SK-N-SH (cell line): ENCODE measurements around the gene ARHGAP8. TPM values are rescaled to one million over a fixed set of nuclear protein-coding genes. Genes with fewer than 3 reads are reported as not detected.

ENCODE experiments used
- CTCF ChIA-PET: fragments of 300-600, 350-600 bp; formaldehyde crosslinking; extraction: SDS; loops from one replicate; lab custom pipeline; 2021; lab: Yijun Ruan, JAX
- POLR2A ChIA-PET: fragments of 350-600 bp; sonication (Branson Sonifier 250); formaldehyde crosslinking; extraction: SDS; loops from one replicate; lab custom pipeline; 2020; ENCODE audit warnings: antibody characterized with exemption, inconsistent platforms; lab: Yijun Ruan, JAX
- DNase-seq: peaks from one replicate; pipeline ENCODE4 v3.0.0; 2012
- H2AFZ ChIP-seq: fragments of 200-600 bp; sonication (generic); 2 replicates; pipeline ENCODE4 v1.8.1; 2016; ENCODE audit warnings: antibody characterized with exemption, mild to moderate bottlenecking, low read depth
- H3F3A ChIP-seq: fragments of 200-600 bp; sonication (generic); replicated peaks from 2 replicates; pipeline ENCODE3; 2016; ENCODE audit warnings: antibody characterized with exemption, mild to moderate bottlenecking; ENCODE audit not compliant: insufficient read depth
- H3K27ac ChIP-seq, 2 experiments: fragments of 200-500 bp in 1 of 2; fragments of 200-600 bp in 1 of 2; sonication (Bioruptor generic) in 1 of 2; sonication (generic), shearing (Covaris generic) in 1 of 2; 2 replicates each; pipeline versions ENCODE4 v1.5.1 to v1.6.1; 2014 to 2016; ENCODE audit warnings: low read depth in 2 of 2, inconsistent platforms in 1 of 2, low read length in 1 of 2, mild to moderate bottlenecking in 1 of 2, mixed read lengths in 1 of 2
- H3K27me3 ChIP-seq: fragments of 200-600 bp; sonication (generic), shearing (Covaris generic); 2 replicates; pipeline ENCODE4 v1.6.1; 2016; ENCODE audit warnings: mixed run types; ENCODE audit not compliant: insufficient read depth
- H3K36me3 ChIP-seq, 2 experiments: fragments of 200-500 bp in 1 of 2; fragments of 200-600 bp in 1 of 2; sonication (Bioruptor generic) in 1 of 2; sonication (generic) in 1 of 2; replicated peaks in 1 of 2; 2 replicates each; pipeline versions ENCODE3 to v1.5.1; 2014 to 2016; ENCODE audit warnings: low read length in 1 of 2, mild to moderate bottlenecking in 1 of 2; ENCODE audit not compliant: insufficient read depth in 2 of 2, control insufficient read depth in 1 of 2
- H3K4me1 ChIP-seq, 2 experiments: fragments of 200-500 bp in 1 of 2; fragments of 200-600 bp in 1 of 2; sonication (Bioruptor generic) in 1 of 2; sonication (generic), shearing (Covaris generic) in 1 of 2; 2 replicates each; pipeline versions ENCODE4 v1.5.1 to v1.6.1; 2014 to 2016; ENCODE audit warnings: low read depth in 1 of 2, low read length in 1 of 2, mixed run types in 1 of 2; ENCODE audit not compliant: insufficient read depth in 2 of 2, control insufficient read depth in 1 of 2
- H3K4me2 ChIP-seq: fragments of 200-600 bp; sonication (generic), shearing (Covaris generic); 2 replicates; pipeline ENCODE4 v1.6.1; 2017; ENCODE audit warnings: mixed run types
- H3K4me3 ChIP-seq, 2 experiments: fragments of 200-500 bp in 1 of 2; fragments of 200-600 bp in 1 of 2; sonication (Bioruptor generic) in 1 of 2; sonication (generic), shearing (Covaris generic) in 1 of 2; 2 replicates each; pipeline versions ENCODE4 v1.5.1 to v1.8.1; 2014 to 2016; ENCODE audit warnings: low read depth in 2 of 2, inconsistent platforms in 1 of 2, low read length in 1 of 2, mild to moderate bottlenecking in 1 of 2, mixed read lengths in 1 of 2, moderate library complexity in 1 of 2
- H3K79me2 ChIP-seq: fragments of 200-600 bp; sonication (generic); 2 replicates; pipeline ENCODE4 v1.8.1; 2017; ENCODE audit warnings: mild to moderate bottlenecking; ENCODE audit not compliant: insufficient read depth
- H3K9ac ChIP-seq: fragments of 200-600 bp; sonication (generic); 2 replicates; pipeline ENCODE4 v1.6.1; 2017; ENCODE audit warnings: mixed run types
- H3K9me2 ChIP-seq: fragments of 200-600 bp; sonication (generic); 2 replicates; pipeline ENCODE4 v1.6.1; 2017; ENCODE audit warnings: mixed run types
- H3K9me3 ChIP-seq: fragments of 200-600 bp; sonication (generic); 2 replicates; pipeline ENCODE4 v1.6.1; 2017; ENCODE audit warnings: mixed run types, mild to moderate bottlenecking, moderate library complexity
- H4K20me1 ChIP-seq: fragments of 200-600 bp; sonication (generic); 2 replicates; pipeline ENCODE4 v1.6.1; 2017; ENCODE audit warnings: mild to moderate bottlenecking, mixed run types; ENCODE audit not compliant: insufficient read depth
- CTCF ChIP-seq: fragments of 200-600 bp; sonication (generic); IDR thresholded peaks from 2 replicates; pipeline ENCODE4 v1.6.1; 2017; ENCODE audit warnings: antibody characterized with exemption, mild to moderate bottlenecking, moderate library complexity
- FOXM1 ChIP-seq: IDR thresholded peaks from 2 replicates; pipeline ENCODE4 v1.4.0; 2012; ENCODE audit warnings: low read depth, mild to moderate bottlenecking
- GABPA ChIP-seq: IDR thresholded peaks from 2 replicates; pipeline ENCODE4 v1.4.0; 2012; ENCODE audit warnings: low read depth, mild to moderate bottlenecking
- NFIC ChIP-seq: IDR thresholded peaks from 2 replicates; pipeline ENCODE4 v1.4.0; 2012; ENCODE audit warnings: borderline replicate concordance
- NRF1 ChIP-seq: IDR thresholded peaks from 2 replicates; pipeline ENCODE4 v1.6.1; 2012; ENCODE audit warnings: low read depth, mild to moderate bottlenecking, low read length
- PBX3 ChIP-seq: IDR thresholded peaks from 2 replicates; pipeline ENCODE4; 2012
- RAD21 ChIP-seq: IDR thresholded peaks from 2 replicates; pipeline ENCODE4 v1.6.1; 2012; ENCODE audit warnings: mild to moderate bottlenecking, low read length
- RCOR1 ChIP-seq: fragments of 150-350 bp; IDR thresholded peaks from 2 replicates; pipeline ENCODE4 v1.6.1; 2017; ENCODE audit warnings: antibody characterized with exemption, low read length
- SMC3 ChIP-seq: IDR thresholded peaks from 2 replicates; pipeline ENCODE4 v1.6.1; 2012; ENCODE audit warnings: low read depth, low read length, improper control_type of control experiment
- TEAD4 ChIP-seq: IDR thresholded peaks from 2 replicates; pipeline ENCODE4 v1.4.0; 2012; ENCODE audit warnings: mild to moderate bottlenecking, borderline replicate concordance; ENCODE audit not compliant: insufficient read depth
- USF1 ChIP-seq: IDR thresholded peaks from 2 replicates; pipeline ENCODE4 v1.4.0; 2012; ENCODE audit warnings: low read depth, borderline replicate concordance
- USF2 ChIP-seq: fragments of 150-350 bp; IDR thresholded peaks from 2 replicates; pipeline ENCODE4 v1.6.1; 2017; ENCODE audit warnings: antibody characterized with exemption, low read length, low read depth, borderline replicate concordance
- YY1 ChIP-seq: IDR thresholded peaks from 2 replicates; pipeline ENCODE4 v1.4.0; 2012; ENCODE audit warnings: low read depth, mild to moderate bottlenecking
- WGBS: methylation state at CpG from one replicate; pipeline ENCODE4 v1.1.6; 2017; ENCODE audit warnings: low lambda C conversion rate; 5-methylcytosine and 5-hydroxymethylcytosine counted together
- polyA plus RNA-seq, 3 experiments: library from polyadenylated mRNA; depleted of rRNA; stranded (reverse); fragments of >200 nt; gene quantifications; 2 replicates each; pipeline ENCODE4 v1.2.3, GENCODE V29; 2012
- TF ChIP-seq, protein P1 (sequence below): IDR thresholded peaks from 2 replicates; pipeline ENCODE4 v1.6.1; 2012; ENCODE audit warnings: mild to moderate bottlenecking, low read depth, low read length, moderate library complexity
- TF ChIP-seq, protein P2 (sequence below): IDR thresholded peaks from 2 replicates; pipeline ENCODE4 v1.4.0; 2012; ENCODE audit warnings: low read depth, borderline replicate concordance

ARHGAP8 gene
- polyA plus RNA-seq, 1 of the 3 experiments (the other 2 are of a cell fraction): 0.08 TPM

- WGBS: 55% methylated on average over 9 of the region's 13 CpGs
- H4K20me1 ChIP-seq: no peaks in the 10 kb centered on the region
These were observed 58.8 kb downstream of the ARHGAP8 start for GRCh38 chr22:44811141-44811540.

More at GRCh38 chr22:44811141-44811540, 58.8 kb downstream of the ARHGAP8 start:
- no peaks in the 10 kb centered on the region for H3K4me1 ChIP-seq
- H3K9me3 ChIP-seq: no peaks in the 10 kb centered on the region
- H3K79me2 ChIP-seq: no peaks in the 10 kb centered on the region
- H3K4me2 ChIP-seq: no peak overlapping the region
- DNase-seq: no peak
- H3K36me3 ChIP-seq: no peaks in the 10 kb centered on the region
- TF ChIP-seq NRF1 (no peak), SMC3 (no peak), USF1 (no peak), PBX3 (no peak), GABPA (no peak), USF2 (no peak), NFIC (no peak), YY1 (no peak), TEAD4 (no peak), FOXM1 (no peak), CTCF (no peak), RCOR1 (no peak), RAD21 (no peak)
- TF ChIP-seq, protein P1, sequence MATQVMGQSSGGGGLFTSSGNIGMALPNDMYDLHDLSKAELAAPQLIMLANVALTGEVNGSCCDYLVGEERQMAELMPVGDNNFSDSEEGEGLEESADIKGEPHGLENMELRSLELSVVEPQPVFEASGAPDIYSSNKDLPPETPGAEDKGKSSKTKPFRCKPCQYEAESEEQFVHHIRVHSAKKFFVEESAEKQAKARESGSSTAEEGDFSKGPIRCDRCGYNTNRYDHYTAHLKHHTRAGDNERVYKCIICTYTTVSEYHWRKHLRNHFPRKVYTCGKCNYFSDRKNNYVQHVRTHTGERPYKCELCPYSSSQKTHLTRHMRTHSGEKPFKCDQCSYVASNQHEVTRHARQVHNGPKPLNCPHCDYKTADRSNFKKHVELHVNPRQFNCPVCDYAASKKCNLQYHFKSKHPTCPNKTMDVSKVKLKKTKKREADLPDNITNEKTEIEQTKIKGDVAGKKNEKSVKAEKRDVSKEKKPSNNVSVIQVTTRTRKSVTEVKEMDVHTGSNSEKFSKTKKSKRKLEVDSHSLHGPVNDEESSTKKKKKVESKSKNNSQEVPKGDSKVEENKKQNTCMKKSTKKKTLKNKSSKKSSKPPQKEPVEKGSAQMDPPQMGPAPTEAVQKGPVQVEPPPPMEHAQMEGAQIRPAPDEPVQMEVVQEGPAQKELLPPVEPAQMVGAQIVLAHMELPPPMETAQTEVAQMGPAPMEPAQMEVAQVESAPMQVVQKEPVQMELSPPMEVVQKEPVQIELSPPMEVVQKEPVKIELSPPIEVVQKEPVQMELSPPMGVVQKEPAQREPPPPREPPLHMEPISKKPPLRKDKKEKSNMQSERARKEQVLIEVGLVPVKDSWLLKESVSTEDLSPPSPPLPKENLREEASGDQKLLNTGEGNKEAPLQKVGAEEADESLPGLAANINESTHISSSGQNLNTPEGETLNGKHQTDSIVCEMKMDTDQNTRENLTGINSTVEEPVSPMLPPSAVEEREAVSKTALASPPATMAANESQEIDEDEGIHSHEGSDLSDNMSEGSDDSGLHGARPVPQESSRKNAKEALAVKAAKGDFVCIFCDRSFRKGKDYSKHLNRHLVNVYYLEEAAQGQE: no peak
- TF ChIP-seq, protein P2, sequence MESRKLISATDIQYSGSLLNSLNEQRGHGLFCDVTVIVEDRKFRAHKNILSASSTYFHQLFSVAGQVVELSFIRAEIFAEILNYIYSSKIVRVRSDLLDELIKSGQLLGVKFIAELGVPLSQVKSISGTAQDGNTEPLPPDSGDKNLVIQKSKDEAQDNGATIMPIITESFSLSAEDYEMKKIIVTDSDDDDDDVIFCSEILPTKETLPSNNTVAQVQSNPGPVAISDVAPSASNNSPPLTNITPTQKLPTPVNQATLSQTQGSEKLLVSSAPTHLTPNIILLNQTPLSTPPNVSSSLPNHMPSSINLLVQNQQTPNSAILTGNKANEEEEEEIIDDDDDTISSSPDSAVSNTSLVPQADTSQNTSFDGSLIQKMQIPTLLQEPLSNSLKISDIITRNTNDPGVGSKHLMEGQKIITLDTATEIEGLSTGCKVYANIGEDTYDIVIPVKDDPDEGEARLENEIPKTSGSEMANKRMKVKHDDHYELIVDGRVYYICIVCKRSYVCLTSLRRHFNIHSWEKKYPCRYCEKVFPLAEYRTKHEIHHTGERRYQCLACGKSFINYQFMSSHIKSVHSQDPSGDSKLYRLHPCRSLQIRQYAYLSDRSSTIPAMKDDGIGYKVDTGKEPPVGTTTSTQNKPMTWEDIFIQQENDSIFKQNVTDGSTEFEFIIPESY: no peak
- POLR2A ChIA-PET: no interaction called here
- H2AFZ ChIP-seq: no peak overlapping the region
- H3K9ac ChIP-seq: no peak overlapping the region
- H3F3A ChIP-seq: no peaks in the 10 kb centered on the region
- CTCF ChIA-PET: interaction anchor here (4.0 kb wide), 1 partner anchor 9 kb away, joined by 21 read pairs; no protein-coding TSS in a partner anchor
- H3K9me2 ChIP-seq: no peaks in the 10 kb centered on the region
- H3K27me3 ChIP-seq: peaks cover 8% of the 10 kb centered on the region; the same call in 1 of the 2 replicates
- H3K4me3 ChIP-seq: no peak overlapping the region
- no peak overlapping the region for H3K27ac ChIP-seq
